T-helper 2 cell treated with Interferon-gamma antibody and Interleukin-4, amounts not matched to agents 5 μg/mL and 100 μg/mL, for 36 hours (primary cell): Measurements from ENCODE around the gene HEXD.
A peak's percentile ranks its signal among the peaks of the same experiment; 100 is the strongest.

Experiments used
- DNase-seq: peaks from one replicate; pipeline ENCODE4 v3.0.0; 2021; ENCODE audit warnings: low spot score
- H3K27ac Mint-ChIP-seq: one replicate; pipeline ENCODE4 v1.8.0; 2021; ENCODE audit warnings: mild to moderate bottlenecking, mixed read lengths
- H3K27me3 Mint-ChIP-seq: one replicate; pipeline ENCODE4 v1.8.0; 2021; ENCODE audit warnings: low read depth, mixed read lengths
- H3K36me3 Mint-ChIP-seq: one replicate; pipeline ENCODE4 v1.8.0; 2021; ENCODE audit warnings: low read depth, mixed read lengths
- H3K4me1 Mint-ChIP-seq: one replicate; pipeline ENCODE4 v1.8.0; 2021; ENCODE audit warnings: low read depth, mixed read lengths
- H3K4me3 Mint-ChIP-seq: one replicate; pipeline ENCODE4 v1.8.0; 2022; ENCODE audit warnings: mild to moderate bottlenecking, moderate library complexity, mixed read lengths
- H3K9me3 Mint-ChIP-seq: one replicate; pipeline ENCODE4 v1.8.0; 2021; ENCODE audit warnings: mixed read lengths

Gene HEXD

GRCh38 chr17:82468692-82469091 is 50.5 kb downstream of the HEXD start:
- peaks cover 58% of the 10 kb centered on the region for H3K36me3 Mint-ChIP-seq

GRCh38 chr17:82470065-82470464 is 51.9 kb downstream of the HEXD start:
- no peak overlapping the region for H3K4me3 Mint-ChIP-seq
- H3K27me3 Mint-ChIP-seq: no peaks in the 10 kb centered on the region
- DNase-seq: no peak
- H3K4me1 Mint-ChIP-seq: peaks cover 8% of the 10 kb centered on the region
- H3K9me3 Mint-ChIP-seq: no peaks in the 10 kb centered on the region
- no peak overlapping the region for H3K27ac Mint-ChIP-seq
- peaks cover 55% of the 10 kb centered on the region for H3K36me3 Mint-ChIP-seq

More at GRCh38 chr17:82468692-82469091, 50.5 kb downstream of the HEXD start:
- DNase-seq: no peak
- H3K9me3 Mint-ChIP-seq: no peaks in the 10 kb centered on the region
- H3K4me1 Mint-ChIP-seq: peaks cover 14% of the 10 kb centered on the region
- H3K27me3 Mint-ChIP-seq: no peaks in the 10 kb centered on the region
- H3K27ac Mint-ChIP-seq: no peak overlapping the region
- no peak overlapping the region for H3K4me3 Mint-ChIP-seq

- H3K27ac Mint-ChIP-seq: no peak overlapping the region
- H3K4me3 Mint-ChIP-seq: no peak overlapping the region
- H3K27me3 Mint-ChIP-seq: no peaks in the 10 kb centered on the region
- H3K9me3 Mint-ChIP-seq: no peaks in the 10 kb centered on the region
- peaks cover 48% of the 10 kb centered on the region for H3K36me3 Mint-ChIP-seq
- no peak for DNase-seq
- peaks cover 10% of the 10 kb centered on the region for H3K4me1 Mint-ChIP-seq
Measured at GRCh38 chr17:82474223-82475010, 56.3 kb downstream of the HEXD start.

- Mint-ChIP-seq H3K4me1 (peaks cover 10% of the 10 kb centered on the region), H3K4me3 (no peak overlapping the region), H3K9me3 (no peaks in the 10 kb centered on the region), H3K27ac (no peak overlapping the region), H3K27me3 (no peaks in the 10 kb centered on the region), H3K36me3 (peaks cover 48% of the 10 kb centered on the region)
- no peak for DNase-seq
Measured at GRCh38 chr17:82475458-82475857, 57.3 kb downstream of the HEXD start.

GRCh38 chr17:82477934-82478333 is 59.8 kb downstream of the HEXD start:
- no peaks in the 10 kb centered on the region for H3K9me3 Mint-ChIP-seq
- DNase-seq: no peak
- H3K27ac Mint-ChIP-seq: peak overlapping the region; percentile 8
- H3K4me3 Mint-ChIP-seq: no peak overlapping the region
- H3K36me3 Mint-ChIP-seq: peaks cover 49% of the 10 kb centered on the region
- peaks cover 10% of the 10 kb centered on the region for H3K4me1 Mint-ChIP-seq
- H3K27me3 Mint-ChIP-seq: no peaks in the 10 kb centered on the region

- peaks cover 48% of the 10 kb centered on the region for H3K36me3 Mint-ChIP-seq
- peaks cover 11% of the 10 kb centered on the region for H3K4me1 Mint-ChIP-seq
- H3K27ac Mint-ChIP-seq: no peak overlapping the region
- no peak for DNase-seq
- H3K9me3 Mint-ChIP-seq: no peaks in the 10 kb centered on the region
- H3K4me3 Mint-ChIP-seq: no peak overlapping the region
- no peaks in the 10 kb centered on the region for H3K27me3 Mint-ChIP-seq
Measured at GRCh38 chr17:82479602-82480001, 61.5 kb downstream of the HEXD start.

GRCh38 chr17:82480318-82480717 is 62.2 kb downstream of the HEXD start:
- H3K4me1 Mint-ChIP-seq: peaks cover 16% of the 10 kb centered on the region
- peaks cover 52% of the 10 kb centered on the region for H3K36me3 Mint-ChIP-seq
- H3K9me3 Mint-ChIP-seq: no peaks in the 10 kb centered on the region
- H3K27me3 Mint-ChIP-seq: no peaks in the 10 kb centered on the region
- no peak overlapping the region for H3K27ac Mint-ChIP-seq
- no peak overlapping the region for H3K4me3 Mint-ChIP-seq
- no peak for DNase-seq

GRCh38 chr17:82483204-82483660 is 65.1 kb downstream of the HEXD start:
- Mint-ChIP-seq H3K4me3 (no peak overlapping the region), H3K27me3 (no peaks in the 10 kb centered on the region), H3K4me1 (peaks cover 23% of the 10 kb centered on the region), H3K36me3 (peaks cover 64% of the 10 kb centered on the region), H3K27ac (no peak overlapping the region), H3K9me3 (no peaks in the 10 kb centered on the region)
- DNase-seq: no peak

GRCh38 chr17:82483836-82484235 is 65.7 kb downstream of the HEXD start:
- H3K27me3 Mint-ChIP-seq: no peaks in the 10 kb centered on the region
- no peaks in the 10 kb centered on the region for H3K9me3 Mint-ChIP-seq
- no peak for DNase-seq
- no peak overlapping the region for H3K27ac Mint-ChIP-seq
- H3K4me1 Mint-ChIP-seq: peaks cover 23% of the 10 kb centered on the region
- H3K36me3 Mint-ChIP-seq: peaks cover 67% of the 10 kb centered on the region
- H3K4me3 Mint-ChIP-seq: no peak overlapping the region

- peak overlapping the region; percentile 76 for H3K27ac Mint-ChIP-seq
- H3K4me1 Mint-ChIP-seq: peaks cover 20% of the 10 kb centered on the region
- no peaks in the 10 kb centered on the region for H3K27me3 Mint-ChIP-seq
- no peak for DNase-seq
- no peaks in the 10 kb centered on the region for H3K9me3 Mint-ChIP-seq
- peaks cover 57% of the 10 kb centered on the region for H3K36me3 Mint-ChIP-seq
- peak overlapping the region; percentile 35 for H3K4me3 Mint-ChIP-seq
Measured at GRCh38 chr17:82486231-82487094, 68.3 kb downstream of the HEXD start.

GRCh38 chr17:82487910-82488309 is 69.8 kb downstream of the HEXD start:
- peaks cover 47% of the 10 kb centered on the region for H3K36me3 Mint-ChIP-seq
- no peaks in the 10 kb centered on the region for H3K9me3 Mint-ChIP-seq
- H3K27me3 Mint-ChIP-seq: no peaks in the 10 kb centered on the region
- H3K4me1 Mint-ChIP-seq: peaks cover 20% of the 10 kb centered on the region
- peak overlapping the region; percentile 52 for H3K27ac Mint-ChIP-seq
- no peak overlapping the region for H3K4me3 Mint-ChIP-seq
- DNase-seq: no peak

- Mint-ChIP-seq H3K4me1 (peaks cover 21% of the 10 kb centered on the region), H3K9me3 (no peaks in the 10 kb centered on the region), H3K36me3 (peaks cover 41% of the 10 kb centered on the region), H3K27ac (peak overlapping the region; percentile 10), H3K4me3 (no peak overlapping the region), H3K27me3 (no peaks in the 10 kb centered on the region)
- DNase-seq: no peak
Measured at GRCh38 chr17:82489117-82489516, 71.0 kb downstream of the HEXD start.

- Mint-ChIP-seq H3K27ac (no peak overlapping the region), H3K4me1 (peaks cover 23% of the 10 kb centered on the region), H3K27me3 (no peaks in the 10 kb centered on the region), H3K36me3 (peaks cover 36% of the 10 kb centered on the region), H3K9me3 (no peaks in the 10 kb centered on the region), H3K4me3 (no peak overlapping the region)
- DNase-seq: no peak
Measured at GRCh38 chr17:82489851-82490511, 71.8 kb downstream of the HEXD start.
